ENCODE measurements around the gene HHAT.
"Not testable (repeated sequence)": the region's sequence is repeated elsewhere in the genome, so short reads cannot be mapped to it uniquely, and the experiment has no call there.

HHAT gene

GRCh38 chr1:210648588-210649269, 320.0 kb downstream of the HHAT start:
- no peak for DNase-seq (ENCODE audit: low read depth)

DNA sequence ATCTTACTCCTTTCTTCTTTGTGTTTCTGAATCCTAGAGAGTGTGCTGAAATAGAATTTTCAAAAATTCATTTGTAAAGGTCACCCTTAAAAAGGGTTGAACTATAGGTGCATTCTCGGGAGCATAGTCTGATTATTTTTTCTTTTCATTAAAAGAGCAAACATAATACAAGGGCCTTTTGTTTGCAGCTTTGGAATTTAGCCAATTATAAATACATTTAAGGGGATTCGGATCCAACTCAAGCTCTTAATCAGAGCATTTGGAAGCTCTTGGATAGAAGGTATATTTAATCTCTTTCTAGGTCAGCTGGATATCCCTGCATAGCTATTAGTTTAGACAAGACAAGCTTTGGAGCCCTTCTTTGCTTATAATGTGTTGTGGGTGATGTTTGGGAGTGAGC, 321.7 kb downstream of the HHAT start:
- DNase-seq (ENCODE audit: low read depth), result no peak

GRCh38 chr1:210652329-210652954, 323.7 kb downstream of the HHAT start:
- DNase-seq (ENCODE audit: low read depth), result no peak

DNA sequence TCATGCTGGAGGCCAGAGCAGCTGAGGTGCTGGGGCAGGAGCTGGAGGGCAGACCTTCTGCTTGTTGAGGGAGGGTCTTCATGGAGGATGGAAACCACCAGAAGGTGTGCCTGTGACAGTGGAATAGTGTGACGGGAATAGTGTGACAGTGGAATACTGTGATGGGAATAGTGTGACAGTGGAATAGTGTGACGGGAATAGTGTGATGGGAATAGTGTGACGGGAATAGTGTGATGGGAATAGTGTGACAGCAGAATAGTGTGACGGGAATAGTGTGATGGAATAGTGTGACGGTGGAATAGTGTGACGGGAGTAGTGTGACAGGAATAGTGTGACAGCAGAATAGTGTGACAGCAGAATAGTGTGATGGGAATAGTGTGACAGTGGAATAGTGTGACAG, 325.1 kb downstream of the HHAT start:
- DNase-seq (ENCODE audit: low read depth), result peak; percentile 3

GRCh38 chr1:210654176-210654981, 325.7 kb downstream of the HHAT start:
- peak; percentile 21 for DNase-seq (ENCODE audit: low read depth)

DNA sequence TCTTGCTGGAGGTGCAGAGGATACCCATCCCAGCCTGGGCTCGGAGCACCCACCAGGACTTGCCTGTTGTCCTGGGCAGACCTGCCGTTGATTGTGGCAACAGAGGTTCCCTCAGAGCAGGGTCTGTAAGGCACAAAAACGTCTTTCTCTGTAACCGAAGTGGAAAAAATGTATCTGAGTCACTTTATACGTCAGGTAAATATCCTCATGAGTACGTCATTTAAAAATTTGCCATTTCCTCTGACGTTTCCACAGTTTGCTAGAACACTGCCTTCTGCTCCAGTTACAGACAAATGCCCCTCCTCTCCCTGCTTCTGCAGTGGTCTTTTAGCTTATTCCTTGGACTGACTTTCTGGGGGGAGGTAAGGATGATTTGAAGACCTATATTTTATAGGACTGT, 326.8 kb downstream of the HHAT start:
- DNase-seq (ENCODE audit: low read depth), result peak; percentile 4

- no peak for DNase-seq (ENCODE audit: low read depth)
Observed at GRCh38 chr1:210657806-210658205, 329.1 kb downstream of the HHAT start.

- not testable (repeated sequence) for DNase-seq (ENCODE audit: low read depth)
Observed at GRCh38 chr1:210661520-210661919, 332.8 kb downstream of the HHAT start.

GRCh38 chr1:210662291-210663050, 333.8 kb downstream of the HHAT start:
- DNase-seq (ENCODE audit: low read depth), result no peak

- no peak for DNase-seq (ENCODE audit: low read depth)
Observed at GRCh38 chr1:210663730-210664573, 335.2 kb downstream of the HHAT start.

DNA sequence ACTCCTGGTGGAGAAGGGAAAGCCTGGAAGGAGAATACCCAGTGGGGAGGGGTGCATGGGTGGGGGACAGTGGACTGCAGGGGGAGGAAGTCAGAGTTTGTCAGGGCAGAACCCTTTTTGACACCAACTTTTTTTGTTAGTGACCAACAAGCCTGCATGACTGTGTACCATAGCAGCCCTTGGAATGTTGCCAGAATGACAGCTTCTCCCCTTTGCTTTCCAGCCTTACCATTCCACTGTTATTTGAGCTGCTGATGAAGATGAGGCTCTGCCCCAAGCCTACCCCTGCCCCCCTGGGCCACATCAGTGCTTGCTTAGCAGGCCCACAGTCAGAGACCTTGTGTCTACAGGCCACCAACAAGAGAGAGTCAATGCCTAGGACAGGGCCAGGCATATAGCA, 341.2 kb downstream of the HHAT start:
- DNase-seq (ENCODE audit: low read depth), result no peak

GRCh38 chr1:210674151-210674550, 345.4 kb downstream of the HHAT start:
- DNase-seq (ENCODE audit: low read depth), result no peak

DNA sequence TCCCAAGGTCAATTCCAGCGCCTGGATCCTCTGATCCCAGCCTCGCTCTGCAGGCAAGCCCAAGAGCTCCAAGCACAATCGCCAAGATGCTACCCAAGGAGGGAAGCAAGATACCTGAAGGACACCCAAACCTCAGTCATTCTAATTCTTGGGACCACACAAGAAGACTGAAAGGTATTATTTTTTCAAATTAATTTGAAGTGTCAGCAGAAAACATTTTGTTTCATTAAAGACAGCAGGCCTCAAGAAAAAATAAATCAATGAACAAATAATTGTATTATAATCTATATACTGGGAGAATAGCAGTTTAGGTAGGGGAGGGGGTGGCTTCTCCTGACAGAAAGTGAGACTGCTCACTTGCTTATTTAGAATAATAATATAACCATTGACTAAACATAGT, 347.8 kb downstream of the HHAT start:
- DNase-seq (ENCODE audit: low read depth), result no peak

- no peak for DNase-seq (ENCODE audit: low read depth)
Observed at GRCh38 chr1:210677533-210677932, 348.8 kb downstream of the HHAT start.

GRCh38 chr1:210678306-210678705, 349.6 kb downstream of the HHAT start:
- no peak for DNase-seq (ENCODE audit: low read depth)

DNA sequence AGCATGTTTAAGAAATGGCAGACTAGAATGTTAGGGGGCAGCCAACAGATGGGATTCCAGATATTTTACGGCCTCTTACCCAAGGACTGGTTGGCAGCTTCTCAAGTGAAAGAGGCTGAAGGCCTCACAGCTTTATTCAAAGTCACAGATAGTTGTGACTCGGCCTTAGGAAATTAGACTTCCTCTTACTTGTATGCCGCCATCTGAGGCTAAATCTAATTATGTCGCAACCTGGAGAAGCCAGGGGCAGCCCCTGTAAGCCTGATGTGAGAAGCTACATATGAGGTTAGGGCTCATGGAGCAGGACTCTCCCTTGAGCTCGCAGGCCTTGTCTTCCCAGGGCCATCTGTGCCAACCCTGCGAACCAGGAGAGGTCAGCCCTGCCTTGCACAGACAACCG, 352.5 kb downstream of the HHAT start:
- DNase-seq (ENCODE audit: low read depth), result peak; percentile 63

DNA sequence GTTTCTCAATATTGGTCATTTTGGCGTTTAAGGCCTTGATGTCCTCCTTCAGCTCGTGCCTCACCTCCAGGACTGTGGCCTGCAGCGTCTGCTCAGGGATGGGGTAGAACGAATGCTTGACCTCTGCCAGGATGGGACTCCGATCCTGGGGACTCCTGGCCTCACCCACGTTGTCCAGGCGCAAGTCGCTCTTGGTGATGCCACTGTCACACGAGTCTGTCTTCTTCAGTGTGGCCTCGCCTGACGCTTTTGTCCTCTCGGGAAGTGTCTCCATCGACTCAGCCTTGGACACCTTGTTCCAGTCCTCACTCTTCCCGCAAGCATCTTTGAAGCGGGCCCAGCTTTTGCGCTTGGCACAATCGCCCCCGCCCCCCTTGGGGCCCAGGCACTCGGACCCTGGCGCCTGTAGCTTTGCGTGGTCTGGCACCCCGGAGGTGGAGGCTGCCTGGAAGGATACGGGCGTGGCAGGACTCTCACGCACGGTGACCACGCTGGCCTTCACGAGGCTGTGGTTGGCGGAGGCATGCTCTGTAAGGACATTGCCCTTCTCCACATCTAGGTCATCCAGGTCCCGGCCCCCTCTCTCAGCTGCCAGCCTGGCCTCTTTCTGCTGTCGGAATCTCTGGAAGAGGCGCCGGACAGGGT, 354.8 kb downstream of the HHAT start:
- DNase-seq (ENCODE audit: low read depth), result no peak

GRCh38 chr1:210684466-210685294, 356.0 kb downstream of the HHAT start:
- no peak for DNase-seq (ENCODE audit: low read depth)

DNA sequence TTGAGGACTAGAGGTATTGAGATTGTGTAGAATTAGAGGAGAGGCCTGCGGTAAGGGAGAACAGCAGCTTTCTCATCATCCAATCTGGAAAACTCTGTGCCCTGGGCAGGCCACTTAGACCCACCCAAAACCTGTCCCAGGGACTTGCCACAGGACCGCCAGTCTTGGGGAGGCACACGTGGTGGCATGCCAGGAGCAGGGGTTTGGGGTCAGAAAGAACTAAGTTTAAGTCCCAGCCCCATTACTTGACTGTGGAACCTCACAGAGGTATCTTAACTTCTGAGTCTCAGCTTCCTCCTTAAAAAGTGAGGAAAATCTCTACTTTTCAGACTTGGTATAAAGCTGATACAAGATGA, 356.6 kb downstream of the HHAT start:
- DNase-seq (ENCODE audit: low read depth), result no peak

- DNase-seq (ENCODE audit: low read depth), result no peak
Observed at GRCh38 chr1:210686841-210687240, 358.1 kb downstream of the HHAT start.

Data from EH (cell line).